SK-N-SH (cell line): Measurements from ENCODE around the gene KRT72.

ENCODE experiments used
- CHD2 ChIP-seq: fragments of 150-350 bp; IDR thresholded peaks from 2 replicates; pipeline ENCODE4 v1.6.1; 2018; ENCODE audit warnings: low read length; ENCODE audit not compliant: partially characterized antibody
- CTCF ChIP-seq: fragments of 200-600 bp; sonication (generic); IDR thresholded peaks from 2 replicates; pipeline ENCODE4 v1.6.1; 2017; ENCODE audit warnings: antibody characterized with exemption, mild to moderate bottlenecking, moderate library complexity
- EP300 ChIP-seq, 2 experiments: IDR thresholded peaks; 2 replicates each; pipeline versions ENCODE4 v1.4.0 to v1.6.1; 2012; ENCODE audit warnings: borderline replicate concordance in 1 of 2, low read depth in 1 of 2, low read length in 1 of 2
- POLR2AphosphoS5 ChIP-seq: IDR thresholded peaks from 2 replicates; pipeline ENCODE4 v1.6.1; 2012; ENCODE audit warnings: low read depth, low read length
- RFX5 ChIP-seq: IDR thresholded peaks from 2 replicates; pipeline ENCODE4 v1.6.1; 2012; ENCODE audit warnings: mild to moderate bottlenecking, improper control_type of control experiment, low read length
- RXRA ChIP-seq: IDR thresholded peaks from 2 replicates; pipeline ENCODE4 v1.4.0; 2012; ENCODE audit warnings: low read depth, mild to moderate bottlenecking, borderline replicate concordance
- TF ChIP-seq, protein P1 (sequence below): IDR thresholded peaks from 2 replicates; pipeline ENCODE4 v1.6.1; 2012; ENCODE audit warnings: mild to moderate bottlenecking, low read depth, low read length, moderate library complexity

DNA sequence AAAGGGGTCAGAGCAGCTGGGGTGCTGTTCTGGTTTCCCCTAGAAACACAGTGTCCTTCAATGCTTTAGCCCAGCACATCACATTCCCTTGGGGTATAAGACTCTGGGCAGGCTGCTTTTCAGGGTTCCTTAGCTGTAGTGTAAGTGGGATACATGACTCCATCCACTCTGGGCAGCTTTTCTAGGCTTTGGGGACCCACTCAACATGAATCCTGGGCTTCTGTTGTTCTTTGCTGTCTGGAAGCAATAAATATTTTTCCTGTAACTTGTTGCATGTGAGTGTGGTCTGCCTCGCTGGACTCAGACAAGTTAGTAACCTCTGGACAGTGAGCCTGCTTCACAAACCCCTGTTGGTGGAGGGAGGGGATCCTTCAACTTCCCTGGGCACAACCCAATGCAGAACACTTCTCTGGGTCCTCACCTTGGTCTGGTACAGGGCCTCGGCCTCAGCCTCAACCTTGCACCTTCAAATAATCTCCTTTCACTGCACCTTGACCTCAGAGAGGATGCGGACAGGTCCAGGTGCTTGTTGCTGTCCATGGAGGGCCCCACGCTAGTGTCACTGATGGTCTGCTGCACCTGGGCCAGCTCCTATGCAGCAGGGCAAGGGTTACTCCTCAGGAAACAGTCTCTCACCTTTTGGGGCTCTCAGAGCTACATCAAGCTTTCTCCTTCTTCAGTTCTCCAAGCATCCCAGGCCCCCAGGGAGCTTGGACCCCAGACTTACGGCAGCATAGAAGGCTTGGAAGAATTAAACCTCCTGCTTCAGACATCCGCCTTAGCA lies 30.6 kb upstream of the KRT72 start:
- TF ChIP-seq POLR2AphosphoS5 (no peak), CHD2 (no peak), CTCF (no peak), RFX5 (no peak), RXRA (no peak), EP300 (IDR thresholded peaks at IDR 0.05; ENCODE audit: borderline replicate concordance in 1 of 2, low read depth in 1 of 2, low read length in 1 of 2) (no peak)
- TF ChIP-seq, protein P1, sequence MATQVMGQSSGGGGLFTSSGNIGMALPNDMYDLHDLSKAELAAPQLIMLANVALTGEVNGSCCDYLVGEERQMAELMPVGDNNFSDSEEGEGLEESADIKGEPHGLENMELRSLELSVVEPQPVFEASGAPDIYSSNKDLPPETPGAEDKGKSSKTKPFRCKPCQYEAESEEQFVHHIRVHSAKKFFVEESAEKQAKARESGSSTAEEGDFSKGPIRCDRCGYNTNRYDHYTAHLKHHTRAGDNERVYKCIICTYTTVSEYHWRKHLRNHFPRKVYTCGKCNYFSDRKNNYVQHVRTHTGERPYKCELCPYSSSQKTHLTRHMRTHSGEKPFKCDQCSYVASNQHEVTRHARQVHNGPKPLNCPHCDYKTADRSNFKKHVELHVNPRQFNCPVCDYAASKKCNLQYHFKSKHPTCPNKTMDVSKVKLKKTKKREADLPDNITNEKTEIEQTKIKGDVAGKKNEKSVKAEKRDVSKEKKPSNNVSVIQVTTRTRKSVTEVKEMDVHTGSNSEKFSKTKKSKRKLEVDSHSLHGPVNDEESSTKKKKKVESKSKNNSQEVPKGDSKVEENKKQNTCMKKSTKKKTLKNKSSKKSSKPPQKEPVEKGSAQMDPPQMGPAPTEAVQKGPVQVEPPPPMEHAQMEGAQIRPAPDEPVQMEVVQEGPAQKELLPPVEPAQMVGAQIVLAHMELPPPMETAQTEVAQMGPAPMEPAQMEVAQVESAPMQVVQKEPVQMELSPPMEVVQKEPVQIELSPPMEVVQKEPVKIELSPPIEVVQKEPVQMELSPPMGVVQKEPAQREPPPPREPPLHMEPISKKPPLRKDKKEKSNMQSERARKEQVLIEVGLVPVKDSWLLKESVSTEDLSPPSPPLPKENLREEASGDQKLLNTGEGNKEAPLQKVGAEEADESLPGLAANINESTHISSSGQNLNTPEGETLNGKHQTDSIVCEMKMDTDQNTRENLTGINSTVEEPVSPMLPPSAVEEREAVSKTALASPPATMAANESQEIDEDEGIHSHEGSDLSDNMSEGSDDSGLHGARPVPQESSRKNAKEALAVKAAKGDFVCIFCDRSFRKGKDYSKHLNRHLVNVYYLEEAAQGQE, result no peak
